Stimulated activated CD4-positive, alpha-beta T cell treated with anti-CD3 and anti-CD28 coated beads, Interleukin-15, amount 100 ng/mL, for 24 hours (primary cell): ENCODE measurements around the gene KAT8.
"Not testable (repeated sequence)": the region's sequence is repeated elsewhere in the genome, so short reads cannot be mapped to it uniquely, and the experiment has no call there.

Source experiments
- DNase-seq: peaks from one replicate; pipeline ENCODE4 v3.0.0-alpha.2; 2020

The KAT8 gene

GRCh38 chr16:31134091-31134571 is 16.7 kb downstream of the KAT8 start:
- DNase-seq = no peak

GRCh38 chr16:31134625-31135534 is 17.4 kb downstream of the KAT8 start:
- no peak for DNase-seq

- DNase-seq = no peak
Observed at GRCh38 chr16:31135535-31136286, 18.2 kb downstream of the KAT8 start, which contains the start of gene PRSS8. TSS of gene PRSS8 (minus strand) at chr16:31135727. CDS start at chr16:31135498, 229 bp downstream.

- no peak for DNase-seq
Observed at GRCh38 chr16:31136287-31136662, 18.8 kb downstream of the KAT8 start.

GRCh38 chr16:31136822-31137499 is 19.5 kb downstream of the KAT8 start:
- DNase-seq = not testable (repeated sequence)

- DNase-seq = no peak
Observed at GRCh38 chr16:31138621-31139578, 21.4 kb downstream of the KAT8 start.

GRCh38 chr16:31141071-31141469 is 23.6 kb downstream of the KAT8 start:
- not testable (repeated sequence) for DNase-seq

- DNase-seq = no peak
Observed at GRCh38 chr16:31141489-31142108, 24.1 kb downstream of the KAT8 start.

GRCh38 chr16:31142109-31143010 is 24.9 kb downstream of the KAT8 start:
- DNase-seq = peak; percentile 99

GRCh38 chr16:31143011-31143693 is 25.7 kb downstream of the KAT8 start:
- no peak for DNase-seq

GRCh38 chr16:31143694-31144148 is 26.3 kb downstream of the KAT8 start:
- DNase-seq = no peak

- DNase-seq = not testable (repeated sequence)
Observed at GRCh38 chr16:31144418-31144817, 27.0 kb downstream of the KAT8 start.

- no peak for DNase-seq
Observed at GRCh38 chr16:31145398-31145990, 28.0 kb downstream of the KAT8 start.

- no peak for DNase-seq
Observed at GRCh38 chr16:31147574-31147973, 30.1 kb downstream of the KAT8 start.

- DNase-seq = peak; percentile 21
Observed at GRCh38 chr16:31148281-31148728, 30.8 kb downstream of the KAT8 start.

- DNase-seq = no peak
Observed at GRCh38 chr16:31148896-31149295, 31.4 kb downstream of the KAT8 start.

- DNase-seq = no peak
Observed at GRCh38 chr16:31149332-31149731, 31.9 kb downstream of the KAT8 start.

- DNase-seq = no peak
Observed at GRCh38 chr16:31149894-31150890, 32.7 kb downstream of the KAT8 start, which contains the start of gene PRSS36. TSS of gene PRSS36 (minus strand) at chr16:31150066. CDS start at chr16:31150035, 31 bp downstream.
